Uterus (tissue), 2 donors: ENCODE data around the gene CTDSP2.
"Not testable (repeated sequence)": the region's sequence is repeated elsewhere in the genome, so short reads cannot be mapped to it uniquely, and the experiment has no call there.

Experiments
- POLR2A ChIP-seq, 2 donors: fragments of 450-650 bp; IDR thresholded peaks; one replicate each; pipeline ENCODE4 v1.6.1; 2016; ENCODE audit warnings: antibody characterized with exemption in 2 of 2, mild to moderate bottlenecking in 1 of 2, moderate library complexity in 1 of 2
- TF ChIP-seq, protein P1 (sequence below), 4 experiments: fragments of 200-600 bp in 2 of 4; fragments of 450-650 bp in 2 of 4; sonication (generic) in 2 of 4; IDR thresholded peaks; one replicate each; pipeline ENCODE4 v1.5.1; 2016 to 2019; ENCODE audit warnings: antibody characterized with exemption in 4 of 4, mild to moderate bottlenecking in 2 of 4, moderate library complexity in 1 of 4

DNA sequence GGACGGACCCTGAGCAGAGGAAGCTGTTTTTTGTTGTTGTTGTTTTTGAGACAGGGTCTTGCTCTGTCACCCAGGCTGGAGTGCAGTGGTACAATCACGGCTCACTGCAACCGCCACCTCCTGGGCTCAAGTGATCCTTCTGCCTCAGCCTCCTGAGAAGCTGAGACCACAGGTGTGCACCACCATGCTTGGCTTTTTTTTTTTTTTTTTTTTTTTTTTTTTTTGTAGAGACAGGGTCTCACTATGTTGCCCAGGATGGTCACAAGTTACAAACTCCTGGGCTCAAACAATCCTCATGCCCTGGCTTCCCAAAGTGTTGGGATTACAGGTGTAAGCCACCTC, 28.6 kb downstream of the CTDSP2 start:
- TF ChIP-seq, protein P1, sequence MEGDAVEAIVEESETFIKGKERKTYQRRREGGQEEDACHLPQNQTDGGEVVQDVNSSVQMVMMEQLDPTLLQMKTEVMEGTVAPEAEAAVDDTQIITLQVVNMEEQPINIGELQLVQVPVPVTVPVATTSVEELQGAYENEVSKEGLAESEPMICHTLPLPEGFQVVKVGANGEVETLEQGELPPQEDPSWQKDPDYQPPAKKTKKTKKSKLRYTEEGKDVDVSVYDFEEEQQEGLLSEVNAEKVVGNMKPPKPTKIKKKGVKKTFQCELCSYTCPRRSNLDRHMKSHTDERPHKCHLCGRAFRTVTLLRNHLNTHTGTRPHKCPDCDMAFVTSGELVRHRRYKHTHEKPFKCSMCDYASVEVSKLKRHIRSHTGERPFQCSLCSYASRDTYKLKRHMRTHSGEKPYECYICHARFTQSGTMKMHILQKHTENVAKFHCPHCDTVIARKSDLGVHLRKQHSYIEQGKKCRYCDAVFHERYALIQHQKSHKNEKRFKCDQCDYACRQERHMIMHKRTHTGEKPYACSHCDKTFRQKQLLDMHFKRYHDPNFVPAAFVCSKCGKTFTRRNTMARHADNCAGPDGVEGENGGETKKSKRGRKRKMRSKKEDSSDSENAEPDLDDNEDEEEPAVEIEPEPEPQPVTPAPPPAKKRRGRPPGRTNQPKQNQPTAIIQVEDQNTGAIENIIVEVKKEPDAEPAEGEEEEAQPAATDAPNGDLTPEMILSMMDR (IDR thresholded peaks at IDR 0.05), result not testable (repeated sequence)
- not testable (repeated sequence) for TF ChIP-seq POLR2A (IDR thresholded peaks at IDR 0.05)
